Adrenal gland (tissue), 12 donors: ENCODE data around the gene ZAP70. TPM values are rescaled to one million over a fixed set of nuclear protein-coding genes. Genes with fewer than 3 reads are reported as not detected.

ENCODE experiments used
- DNase-seq, 7 donors: peaks; one replicate each; pipeline ENCODE4 v3.0.0-alpha.2; 2019 to 2020
- H3K27ac ChIP-seq, 5 donors: fragments of 200-600 bp; sonication (generic) in 4 of 5; 1 replicate in 3 of 5; 2 replicates in 2 of 5; pipeline versions ENCODE4 v1.5.1 to v1.8.0; 2016 to 2020; ENCODE audit warnings: mild to moderate bottlenecking in 1 of 5
- H3K27me3 ChIP-seq: fragments of 200-600 bp; 2 replicates; pipeline ENCODE4 v1.8.0; 2021
- H3K36me3 ChIP-seq, 2 donors: fragments of 200-600 bp; replicated peaks in 1 of 2; 1 replicate in 1 of 2; 2 replicates in 1 of 2; pipeline versions ENCODE4 v1.5.1 to v1.8.0; 2018 to 2022
- H3K4me1 ChIP-seq, 2 donors: fragments of 200-600 bp; replicated peaks in 1 of 2; 1 replicate in 1 of 2; 2 replicates in 1 of 2; pipeline versions ENCODE4 v1.5.1 to v1.8.0; 2018 to 2021
- H3K4me3 ChIP-seq, 4 donors: fragments of 200-600 bp; sonication (generic) in 3 of 4; one replicate each; pipeline ENCODE4 v1.5.1; 2016 to 2018
- H3K9me3 ChIP-seq, 3 donors: fragments of 200-600 bp; sonication (generic) in 1 of 3; replicated peaks in 1 of 3; 1 replicate in 2 of 3; 2 replicates in 1 of 3; pipeline versions ENCODE4 v1.5.1 to v1.8.0; 2016 to 2021
- CTCF ChIP-seq, 6 experiments: fragments of 450-650 bp in 4 of 6; fragments of 200-600 bp in 2 of 6; sonication (generic) in 1 of 6; IDR thresholded peaks; 1 replicate in 5 of 6; 2 replicates in 1 of 6; pipeline versions ENCODE4 v1.5.1 to v1.8.0; 2016 to 2021; ENCODE audit warnings: antibody characterized with exemption in 6 of 6, mild to moderate bottlenecking in 2 of 6, moderate library complexity in 1 of 6
- POLR2A ChIP-seq, 2 donors: fragments of 450-650 bp; IDR thresholded peaks; one replicate each; pipeline ENCODE4 v1.6.1; 2017; ENCODE audit warnings: antibody characterized with exemption in 2 of 2, mild to moderate bottlenecking in 2 of 2, moderate library complexity in 1 of 2
- WGBS, 4 donors: extraction: QIAGEN DNeasy Blood & Tissue Kit in 2 of 4; methylation state at CpG; one replicate each; pipeline versions ENCODE4 v1.1.5 to v1.1.7; 2013 to 2017; 5-methylcytosine and 5-hydroxymethylcytosine counted together
- intact Hi-C, 2 donors: fragments of 100-400 bp; cut with DNase I; formaldehyde crosslinking; loops; one replicate each; pipeline versions ENCODE4 v1.14.1 to v1.15.0; 2022 to 2023
- polyA plus RNA-seq, 3 donors: library from polyadenylated mRNA; stranded (reverse); fragments of 200-250 nt in 2 of 3; fragments of 350-450 nt in 1 of 3; fragmentation: Illumina TruSeq in 1 of 3; extraction: RNeasy Lipid Tissue Mini Kit (QIAGEN cat#74804) in 1 of 3; gene quantifications; one replicate each; pipeline ENCODE4 v1.2.3, GENCODE V29; 2013 to 2014
- total RNA-seq, 9 donors: library from RNA; depleted of rRNA in 4 of 9; stranded (reverse); fragments of >200 nt in 4 of 9; fragments of 120-200 nt in 1 of 9; fragmentation: NEBNext Ultra II Directional in 1 of 9; extraction: Animal tissue kit (Norgen Biotek cat#: 25700) in 1 of 9; gene quantifications; one replicate each; pipeline versions ENCODE4 v1.1.0 to v1.2.4, GENCODE V29; 2013 to 2023
- donor health status: healthy with polysubstance abuse.
- donor health status: Bipolar disorder and iron deficiency.
- donor health status: DM: yes; HTN: yes; CAD: no.
- donor health status: DM: no; HTN: no; CAD: no.
- donor health status: DM: no; HTN: no; CAD: no.
- donor health status: DM: yes; HTN: yes; CAD: no.

The ZAP70 gene
- total and polyA plus RNA-seq, 12 donors: 0.33 to 8.3 (median 2.5) TPM

- intact Hi-C loops: no loop called here
- no peak overlapping the region for H3K4me3 ChIP-seq
- WGBS, 4 donors: 91 to 98% (median 96%) methylated on average over 4 of the region's 4 CpGs
- H3K36me3 ChIP-seq: peaks cover 0 to 4% of the 10 kb centered on the region in 2 donors
- no peaks in the 10 kb centered on the region for H3K9me3 ChIP-seq
- no peaks in the 10 kb centered on the region for H3K4me1 ChIP-seq
- no peak overlapping the region for H3K27ac ChIP-seq
- H3K27me3 ChIP-seq: no peaks in the 10 kb centered on the region
- DNase-seq: no peak
- no peak for TF ChIP-seq CTCF (IDR thresholded peaks at IDR 0.05)
- TF ChIP-seq POLR2A (IDR thresholded peaks at IDR 0.05): no peak
Measured at GRCh38 chr2:97750017-97750416, 36.6 kb downstream of the ZAP70 start.

GRCh38 chr2:97751752-97752151 is 38.4 kb downstream of the ZAP70 start:
- TF ChIP-seq POLR2A (IDR thresholded peaks at IDR 0.05) (no peak), CTCF (IDR thresholded peaks at IDR 0.05) (no peak)
- WGBS, 4 donors: 59 to 75% (median 69%) methylated on average over 3 of the region's 3 CpGs
- Histone ChIP-seq H3K36me3 (peaks cover 0 to 12% of the 10 kb centered on the region in 2 donors), H3K27ac (no peak overlapping the region), H3K27me3 (no peaks in the 10 kb centered on the region), H3K9me3 (no peaks in the 10 kb centered on the region), H3K4me3 (no peak overlapping the region), H3K4me1 (no peaks in the 10 kb centered on the region)
- intact Hi-C loops: no loop called here
- no peak for DNase-seq

- Histone ChIP-seq H3K4me1 (no peaks in the 10 kb centered on the region), H3K4me3 (no peak overlapping the region), H3K9me3 (no peaks in the 10 kb centered on the region), H3K27ac (no peak overlapping the region), H3K36me3 (peaks cover 0 to 17% of the 10 kb centered on the region in 2 donors), H3K27me3 (no peaks in the 10 kb centered on the region)
- intact Hi-C loops: no loop called here
- 88 to 91% (median 89%) methylated on average over 3 of the region's 3 CpGs for WGBS, 4 donors
- TF ChIP-seq POLR2A (IDR thresholded peaks at IDR 0.05) (no peak), CTCF (IDR thresholded peaks at IDR 0.05) (no peak)
- no peak for DNase-seq
Measured at GRCh38 chr2:97752342-97753334, 39.3 kb downstream of the ZAP70 start.

- peaks cover 0 to 29% of the 10 kb centered on the region in 2 donors for H3K36me3 ChIP-seq
- WGBS, 4 donors: 88 to 96% (median 93%) methylated on average over 12 of the region's 12 CpGs
- intact Hi-C loops: no loop called here
- no peaks in the 10 kb centered on the region for H3K4me1 ChIP-seq
- no peaks in the 10 kb centered on the region for H3K27me3 ChIP-seq
- H3K9me3 ChIP-seq: no peaks in the 10 kb centered on the region
- H3K4me3 ChIP-seq: no peak overlapping the region
- DNase-seq: no peak
- TF ChIP-seq POLR2A (IDR thresholded peaks at IDR 0.05): no peak
- H3K27ac ChIP-seq: no peak overlapping the region
Measured at GRCh38 chr2:97754690-97755346, 41.4 kb downstream of the ZAP70 start.
